Kidney epithelial cell (primary cell): ENCODE data around the gene MAST2. TPM values are rescaled to one million over a fixed set of nuclear protein-coding genes. Genes with fewer than 3 reads are reported as not detected.

Experiments used
- DNase-seq: peaks from one replicate; pipeline ENCODE4 v3.0.0-alpha.2; 2010; ENCODE audit warnings: low read depth
- H3K27me3 ChIP-seq: 2 replicates; pipeline ENCODE4 v1.6.0; 2011; ENCODE audit warnings: low read length; ENCODE audit not compliant: control insufficient read depth, insufficient read depth
- H3K36me3 ChIP-seq: 2 replicates; pipeline ENCODE4 v1.5.1; 2011; ENCODE audit warnings: low read length; ENCODE audit not compliant: control insufficient read depth, insufficient read depth
- H3K4me3 ChIP-seq: 2 replicates; pipeline ENCODE4 v1.5.1; 2011; ENCODE audit warnings: low read depth, mild to moderate bottlenecking, control low read depth, low read length
- total RNA-seq: library from RNA; depleted of rRNA; stranded (reverse); fragments of >200 nt; gene quantifications from 2 replicates; pipeline ENCODE4 v1.2.3, GENCODE V29; 2015
- TF ChIP-seq, protein P1 (sequence below): IDR thresholded peaks from 2 replicates; pipeline ENCODE4 v1.5.1; 2011; ENCODE audit warnings: mild to moderate bottlenecking, moderate library complexity, low read length, control low read depth, inconsistent platforms; ENCODE audit not compliant: insufficient read depth, poor library complexity, severe bottlenecking

MAST2 gene
- total RNA-seq, 1 donor from 2014 or later: 26.6 TPM

DNA sequence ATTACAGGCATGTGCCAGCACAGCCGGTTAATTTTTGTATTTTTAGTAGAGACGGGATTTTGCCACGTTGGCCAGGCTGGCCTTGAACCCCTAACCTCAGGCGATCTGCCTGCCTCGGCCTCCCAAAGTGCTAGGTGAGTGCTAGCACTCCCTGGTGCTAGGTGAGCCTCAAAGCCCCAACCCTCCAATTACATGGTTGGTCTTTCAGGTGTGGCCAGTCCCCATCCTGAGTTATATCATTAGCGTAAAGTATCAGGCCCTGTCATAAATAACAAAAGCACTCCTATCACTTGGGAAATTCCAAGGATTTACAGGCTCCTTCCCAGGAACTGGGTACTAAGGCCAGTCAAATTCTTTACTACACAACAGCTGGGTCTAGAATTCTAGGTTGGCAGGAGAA, 191.0 kb downstream of the MAST2 start:
- TF ChIP-seq, protein P1, sequence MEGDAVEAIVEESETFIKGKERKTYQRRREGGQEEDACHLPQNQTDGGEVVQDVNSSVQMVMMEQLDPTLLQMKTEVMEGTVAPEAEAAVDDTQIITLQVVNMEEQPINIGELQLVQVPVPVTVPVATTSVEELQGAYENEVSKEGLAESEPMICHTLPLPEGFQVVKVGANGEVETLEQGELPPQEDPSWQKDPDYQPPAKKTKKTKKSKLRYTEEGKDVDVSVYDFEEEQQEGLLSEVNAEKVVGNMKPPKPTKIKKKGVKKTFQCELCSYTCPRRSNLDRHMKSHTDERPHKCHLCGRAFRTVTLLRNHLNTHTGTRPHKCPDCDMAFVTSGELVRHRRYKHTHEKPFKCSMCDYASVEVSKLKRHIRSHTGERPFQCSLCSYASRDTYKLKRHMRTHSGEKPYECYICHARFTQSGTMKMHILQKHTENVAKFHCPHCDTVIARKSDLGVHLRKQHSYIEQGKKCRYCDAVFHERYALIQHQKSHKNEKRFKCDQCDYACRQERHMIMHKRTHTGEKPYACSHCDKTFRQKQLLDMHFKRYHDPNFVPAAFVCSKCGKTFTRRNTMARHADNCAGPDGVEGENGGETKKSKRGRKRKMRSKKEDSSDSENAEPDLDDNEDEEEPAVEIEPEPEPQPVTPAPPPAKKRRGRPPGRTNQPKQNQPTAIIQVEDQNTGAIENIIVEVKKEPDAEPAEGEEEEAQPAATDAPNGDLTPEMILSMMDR: no peak
- no peak overlapping the region for H3K4me3 ChIP-seq
- DNase-seq: no peak
- H3K36me3 ChIP-seq: no peaks in the 10 kb centered on the region
- H3K27me3 ChIP-seq: no peaks in the 10 kb centered on the region

DNA sequence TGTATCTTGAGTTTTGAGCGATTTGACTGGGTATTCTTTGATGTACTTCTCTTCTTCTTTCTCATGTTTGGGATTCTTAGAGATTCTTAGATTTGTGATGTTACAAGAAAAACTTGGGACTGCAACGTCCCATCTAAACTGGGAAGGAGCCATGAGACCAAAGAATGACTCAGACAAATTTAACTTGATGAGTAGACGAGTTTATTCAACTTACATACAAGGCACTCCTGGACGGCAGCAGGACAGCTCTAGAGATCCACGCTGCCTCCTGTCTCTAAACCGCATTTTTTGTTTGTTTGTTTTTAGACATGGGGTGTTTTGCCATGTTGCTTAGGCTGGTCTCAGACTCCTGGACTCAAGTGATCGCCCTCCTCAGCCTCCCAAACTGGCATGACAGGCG, 191.9 kb downstream of the MAST2 start:
- DNase-seq: no peak
- TF ChIP-seq, protein P1: no peak
- Histone ChIP-seq H3K36me3 (no peaks in the 10 kb centered on the region), H3K27me3 (no peaks in the 10 kb centered on the region), H3K4me3 (no peak overlapping the region)

- H3K36me3 ChIP-seq: no peaks in the 10 kb centered on the region
- H3K4me3 ChIP-seq: no peak overlapping the region
- no peak for DNase-seq
- TF ChIP-seq, protein P1: no peak
- H3K27me3 ChIP-seq: no peaks in the 10 kb centered on the region
Observed at GRCh38 chr1:45998020-45998617, 194.7 kb downstream of the MAST2 start.

GRCh38 chr1:45999507-45999906, 196.1 kb downstream of the MAST2 start:
- Histone ChIP-seq H3K27me3 (no peaks in the 10 kb centered on the region), H3K36me3 (no peaks in the 10 kb centered on the region), H3K4me3 (no peak overlapping the region)
- DNase-seq: no peak
- TF ChIP-seq, protein P1: no peak

- TF ChIP-seq, protein P1: no peak
- no peaks in the 10 kb centered on the region for H3K27me3 ChIP-seq
- no peak overlapping the region for H3K4me3 ChIP-seq
- peaks cover 1% of the 10 kb centered on the region for H3K36me3 ChIP-seq
- no peak for DNase-seq
Observed at GRCh38 chr1:46001081-46001785, 197.8 kb downstream of the MAST2 start.
